Chondrocyte (in vitro differentiated cells): ENCODE measurements around the gene LPO. TPM values are rescaled to one million over a fixed set of nuclear protein-coding genes. Genes with fewer than 3 reads are reported as not detected.

ENCODE experiments used
- DNase-seq: peaks from one replicate; pipeline ENCODE4 v3.0.0; 2021; ENCODE audit warnings: mixed read lengths, low spot score
- H3K27ac Mint-ChIP-seq: one replicate; pipeline ENCODE4 v1.8.0; 2021; ENCODE audit warnings: mild to moderate bottlenecking, moderate library complexity, mixed read lengths; ENCODE audit not compliant: unreplicated experiment
- H3K27me3 Mint-ChIP-seq: 2 replicates; pipeline ENCODE4 v1.8.0; 2021; ENCODE audit warnings: low read depth, mixed read lengths
- H3K36me3 Mint-ChIP-seq: 2 replicates; pipeline ENCODE4 v1.8.0; 2021; ENCODE audit warnings: low read depth, mixed read lengths
- H3K4me1 Mint-ChIP-seq: 2 replicates; pipeline ENCODE4 v1.8.0; 2021; ENCODE audit warnings: low read depth, mild to moderate bottlenecking, mixed read lengths
- H3K4me3 Mint-ChIP-seq: one replicate; pipeline ENCODE4 v1.8.0; 2021; ENCODE audit warnings: mild to moderate bottlenecking, moderate library complexity, mixed read lengths; ENCODE audit not compliant: unreplicated experiment
- H3K9me3 Mint-ChIP-seq: 2 replicates; pipeline ENCODE4 v1.8.0; 2021; ENCODE audit warnings: low read depth, mixed read lengths
- total RNA-seq: library from RNA; stranded (reverse); gene quantifications from 3 replicates; pipeline ENCODE4 v1.2.1, GENCODE V29; 2021
- TF ChIP-seq, protein P1 (sequence below): fragments of 200-600 bp; sonication (generic); IDR thresholded peaks from 2 replicates; pipeline ENCODE4 v1.5.0; 2021; ENCODE audit warnings: antibody characterized with exemption, mild to moderate bottlenecking, moderate library complexity

Gene LPO
- total RNA-seq, 1 donor from 2014 or later: not detected

DNA sequence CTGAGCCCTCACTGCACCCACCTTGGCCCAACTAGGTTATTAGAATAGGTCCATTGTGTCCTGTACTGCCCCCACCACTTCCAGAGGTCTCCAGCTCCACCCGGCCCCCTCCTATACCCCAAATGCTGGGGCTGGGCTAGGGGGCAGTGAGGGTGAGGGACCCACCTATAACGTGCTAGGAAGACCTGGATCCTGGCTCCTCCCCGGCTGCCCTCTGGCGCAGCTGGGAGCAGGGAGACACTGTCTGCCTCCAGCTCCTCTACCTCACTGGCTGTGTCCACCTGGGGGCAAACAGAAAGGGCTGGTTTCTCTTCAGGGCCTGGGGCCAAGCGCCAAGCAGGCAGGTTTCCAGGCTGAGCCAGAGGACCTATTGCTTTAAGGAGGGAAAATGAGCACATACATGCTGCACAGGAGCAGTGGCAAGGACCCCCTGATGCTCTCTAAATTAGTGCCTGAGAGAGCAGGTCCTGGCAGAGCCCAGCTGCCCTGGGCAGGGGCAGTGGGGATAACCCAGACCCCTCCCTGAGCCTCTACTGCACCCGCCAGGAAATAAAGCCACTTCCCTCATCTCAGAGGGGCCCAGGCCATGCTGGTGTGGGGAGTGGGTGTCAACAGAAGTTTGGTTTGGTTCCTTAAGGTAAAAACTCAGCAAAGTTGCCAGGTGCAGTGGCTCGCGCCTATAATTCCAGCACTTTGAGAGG, 78.0 kb downstream of the LPO start:
- Mint-ChIP-seq H3K27ac (no peak overlapping the region), H3K9me3 (no peaks in the 10 kb centered on the region), H3K27me3 (peaks cover 12% of the 10 kb centered on the region), H3K36me3 (no peaks in the 10 kb centered on the region), H3K4me3 (no peak overlapping the region), H3K4me1 (no peaks in the 10 kb centered on the region)
- TF ChIP-seq, protein P1, sequence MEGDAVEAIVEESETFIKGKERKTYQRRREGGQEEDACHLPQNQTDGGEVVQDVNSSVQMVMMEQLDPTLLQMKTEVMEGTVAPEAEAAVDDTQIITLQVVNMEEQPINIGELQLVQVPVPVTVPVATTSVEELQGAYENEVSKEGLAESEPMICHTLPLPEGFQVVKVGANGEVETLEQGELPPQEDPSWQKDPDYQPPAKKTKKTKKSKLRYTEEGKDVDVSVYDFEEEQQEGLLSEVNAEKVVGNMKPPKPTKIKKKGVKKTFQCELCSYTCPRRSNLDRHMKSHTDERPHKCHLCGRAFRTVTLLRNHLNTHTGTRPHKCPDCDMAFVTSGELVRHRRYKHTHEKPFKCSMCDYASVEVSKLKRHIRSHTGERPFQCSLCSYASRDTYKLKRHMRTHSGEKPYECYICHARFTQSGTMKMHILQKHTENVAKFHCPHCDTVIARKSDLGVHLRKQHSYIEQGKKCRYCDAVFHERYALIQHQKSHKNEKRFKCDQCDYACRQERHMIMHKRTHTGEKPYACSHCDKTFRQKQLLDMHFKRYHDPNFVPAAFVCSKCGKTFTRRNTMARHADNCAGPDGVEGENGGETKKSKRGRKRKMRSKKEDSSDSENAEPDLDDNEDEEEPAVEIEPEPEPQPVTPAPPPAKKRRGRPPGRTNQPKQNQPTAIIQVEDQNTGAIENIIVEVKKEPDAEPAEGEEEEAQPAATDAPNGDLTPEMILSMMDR: no peak
- DNase-seq: no peak

DNA sequence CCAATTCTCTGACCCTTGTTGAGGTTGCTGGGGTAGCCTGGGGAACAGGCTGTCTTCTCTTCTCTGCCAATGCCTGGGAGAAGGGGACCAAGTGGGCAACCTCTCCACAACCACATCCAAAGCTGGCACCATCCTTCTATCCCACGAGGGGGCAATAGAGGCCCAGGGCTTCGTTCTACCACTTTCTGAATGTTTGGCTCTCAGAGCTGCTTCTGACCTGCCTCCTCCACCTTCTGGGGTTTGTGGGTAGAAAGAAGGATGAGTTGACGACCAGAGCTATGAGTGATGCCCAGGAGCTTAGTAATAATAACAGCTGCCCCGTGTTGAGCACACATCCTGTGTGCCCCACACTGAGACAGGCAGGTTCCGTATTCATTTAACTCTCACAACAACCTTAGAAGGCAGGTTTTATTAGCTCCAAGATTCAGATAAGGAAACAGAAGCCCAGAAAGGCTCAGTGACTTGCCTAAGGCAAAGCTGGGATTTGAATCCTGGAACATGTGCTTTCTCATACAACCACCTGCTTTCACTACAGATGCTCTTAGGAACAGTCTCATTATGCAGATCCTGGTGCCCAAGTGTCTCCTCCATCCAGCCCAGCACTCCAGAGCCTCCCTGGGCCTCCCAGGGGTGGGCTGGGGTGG, 79.2 kb downstream of the LPO start:
- Mint-ChIP-seq H3K27ac (no peak overlapping the region), H3K36me3 (no peaks in the 10 kb centered on the region)
- peak; percentile 34 for DNase-seq

DNA sequence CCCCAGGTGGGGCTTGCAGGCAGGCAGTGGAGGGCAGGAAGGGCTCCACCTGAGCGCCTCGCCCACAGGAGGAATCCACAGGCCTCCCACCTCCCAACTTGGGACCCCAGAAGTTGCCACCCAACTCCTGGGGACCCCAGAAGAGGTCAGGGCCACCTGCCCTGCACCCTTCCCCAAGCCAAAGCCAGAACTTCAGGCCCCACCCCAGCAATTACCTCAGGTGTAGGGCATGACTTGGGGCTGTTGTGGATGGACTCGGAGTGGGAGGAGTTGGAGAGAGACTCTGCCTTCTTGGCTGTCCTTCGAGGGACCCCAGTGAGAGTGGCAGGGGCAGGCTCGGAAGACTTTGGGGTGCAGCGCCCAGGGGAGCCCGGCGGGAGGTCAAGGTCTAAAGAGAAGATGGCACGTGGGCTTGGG, 79.7 kb downstream of the LPO start:
- Mint-ChIP-seq H3K27ac (no peak overlapping the region), H3K4me3 (no peak overlapping the region), H3K9me3 (no peaks in the 10 kb centered on the region), H3K36me3 (no peaks in the 10 kb centered on the region), H3K27me3 (peaks cover 15% of the 10 kb centered on the region), H3K4me1 (no peaks in the 10 kb centered on the region)
- peak; percentile 54 for DNase-seq
- TF ChIP-seq, protein P1: no peak

More for the DNA sequence above, 79.2 kb downstream of the LPO start:
- Mint-ChIP-seq H3K9me3 (no peaks in the 10 kb centered on the region), H3K4me3 (no peak overlapping the region), H3K27me3 (peaks cover 15% of the 10 kb centered on the region), H3K4me1 (no peaks in the 10 kb centered on the region)
- TF ChIP-seq, protein P1: peak; percentile 81

Other genes starting within 250 kb of the LPO start
- 115 to 161 TPM (median 119 TPM) in 3 replicates for gene SRSF1, start 231.3 kb upstream of the LPO start, total RNA-seq
- 15.7 to 17.1 TPM (median 16.0 TPM) in 3 replicates for gene DYNLL2, start 155.2 kb upstream of the LPO start, total RNA-seq
- gene OR4D1, start 90.2 kb upstream of the LPO start, total RNA-seq: not detected in 3 replicates
- not detected in 3 replicates for gene OR4D2, start 71.6 kb upstream of the LPO start, total RNA-seq
- not detected in 3 replicates for gene EPX, start 45.9 kb upstream of the LPO start, total RNA-seq
- gene MKS1, start 19.3 kb upstream of the LPO start, total RNA-seq: 11.5 to 16.9 TPM (median 16.2 TPM) in 3 replicates
- not detected in 3 replicates for gene MPO, start 42.4 kb downstream of the LPO start, total RNA-seq
- 1.3 to 2.0 TPM in 2 of 3 replicates, not detected in the other for gene TSPOAP1, start 90.2 kb downstream of the LPO start, total RNA-seq
- gene SUPT4H1, start 113.6 kb downstream of the LPO start, total RNA-seq: 57.4 to 71.8 TPM (median 62.9 TPM) in 3 replicates
- 0.10 to 0.46 TPM (median 0.15 TPM) in 3 replicates for gene RNF43, start 178.9 kb downstream of the LPO start, total RNA-seq
- 0.08 to 0.10 TPM in 2 of 3 replicates, not detected in the other for gene HSF5, start 249.8 kb downstream of the LPO start, total RNA-seq